ENCODE measurements around the gene NFIB.

Gene NFIB

DNA sequence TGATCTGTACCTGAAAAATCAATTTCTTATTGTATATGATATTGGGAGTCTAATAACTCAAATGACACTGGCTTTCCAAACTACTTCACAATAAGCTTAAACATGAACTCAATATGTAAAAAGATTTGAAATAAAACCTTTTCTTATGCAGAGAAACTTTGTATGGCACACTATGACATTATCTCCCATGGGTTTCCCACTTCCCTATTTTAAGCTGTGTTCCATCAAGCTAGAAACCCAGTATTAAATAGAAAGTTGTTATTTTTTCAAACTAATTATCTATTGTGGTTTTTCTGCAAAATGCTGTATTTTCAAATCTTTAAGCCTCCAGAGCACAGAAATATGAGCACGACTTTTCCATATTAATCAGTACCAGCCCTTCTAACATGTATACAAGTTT is 174.7 kb downstream of the NFIB start:
- DNase-seq: no peak

DNA sequence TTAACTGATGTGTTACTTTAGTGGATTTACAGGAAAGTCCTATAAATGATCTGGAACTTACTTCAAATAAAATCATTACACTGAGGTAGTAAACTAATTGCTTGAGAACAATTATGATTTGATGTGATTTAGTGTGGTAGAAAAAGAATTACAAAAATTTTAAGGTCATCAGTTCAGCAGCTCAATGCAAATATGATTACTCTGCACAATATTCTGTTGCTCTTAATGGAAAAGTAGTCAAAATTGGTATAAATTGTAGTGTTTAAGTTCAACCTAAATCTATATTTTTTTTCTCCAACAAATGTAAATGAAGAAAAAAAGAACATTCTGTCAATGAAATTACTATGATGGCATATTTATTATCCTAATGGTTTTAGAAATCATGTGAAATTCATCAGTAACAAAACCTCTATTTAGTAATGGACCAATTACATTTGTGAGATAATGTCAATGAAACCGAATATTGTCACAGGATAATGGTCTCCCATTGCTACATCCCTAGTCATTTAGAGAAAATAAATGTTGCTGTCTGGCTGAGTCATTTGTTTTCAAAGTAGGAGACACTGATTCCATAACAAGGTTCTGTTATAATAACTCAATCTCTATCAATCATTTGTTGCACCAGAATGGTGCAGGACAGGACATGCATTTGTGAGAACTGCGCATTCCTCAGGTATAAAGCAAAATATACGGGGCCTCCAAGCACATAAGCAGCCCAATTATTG is 177.1 kb downstream of the NFIB start:
- DNase-seq: no peak

DNA sequence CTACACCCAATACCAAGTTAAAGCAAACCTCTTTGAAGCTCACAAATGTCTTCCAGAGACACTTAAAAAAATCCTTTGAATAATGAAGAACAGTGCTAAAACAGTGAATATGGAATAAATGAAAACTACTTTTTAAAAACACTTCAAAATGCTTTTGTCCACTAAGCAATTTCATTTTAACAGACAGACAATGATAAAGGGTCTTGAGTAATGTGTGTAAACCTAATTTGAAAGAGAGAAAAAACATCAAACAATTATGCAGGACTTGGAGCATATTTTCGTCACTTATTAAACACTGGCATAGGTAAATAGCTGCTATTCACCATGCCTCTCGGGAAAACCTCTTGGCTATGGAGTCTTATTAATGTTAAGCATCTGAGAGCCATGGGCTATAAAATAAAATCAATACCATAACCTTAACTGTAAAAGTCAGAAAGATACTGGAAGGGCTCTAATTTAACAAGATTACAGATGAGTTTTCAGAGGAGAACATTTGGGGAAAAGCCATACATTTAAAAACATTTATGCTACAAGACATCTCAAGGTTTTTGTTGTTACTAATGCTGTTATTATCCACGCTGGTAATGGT is 177.8 kb downstream of the NFIB start:
- DNase-seq: no peak

DNA sequence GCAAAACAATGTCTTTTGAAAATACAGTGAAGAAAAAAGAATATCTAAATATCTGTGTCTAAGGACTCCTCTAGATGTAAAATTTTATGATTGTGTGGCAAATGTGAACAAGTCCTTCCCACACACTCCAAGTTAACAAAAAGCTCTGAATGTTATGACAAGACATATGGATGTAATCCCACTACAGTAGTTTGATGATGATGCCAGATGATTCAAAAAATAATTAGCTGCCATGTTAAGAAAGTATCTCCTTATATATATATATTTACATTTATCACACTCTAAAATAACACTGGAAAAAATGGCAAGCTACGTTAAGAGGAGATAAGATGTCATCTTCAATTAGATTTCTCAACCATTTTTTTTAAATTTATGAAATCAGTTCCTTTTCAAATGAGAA is 178.5 kb downstream of the NFIB start:
- DNase-seq: no peak

DNA sequence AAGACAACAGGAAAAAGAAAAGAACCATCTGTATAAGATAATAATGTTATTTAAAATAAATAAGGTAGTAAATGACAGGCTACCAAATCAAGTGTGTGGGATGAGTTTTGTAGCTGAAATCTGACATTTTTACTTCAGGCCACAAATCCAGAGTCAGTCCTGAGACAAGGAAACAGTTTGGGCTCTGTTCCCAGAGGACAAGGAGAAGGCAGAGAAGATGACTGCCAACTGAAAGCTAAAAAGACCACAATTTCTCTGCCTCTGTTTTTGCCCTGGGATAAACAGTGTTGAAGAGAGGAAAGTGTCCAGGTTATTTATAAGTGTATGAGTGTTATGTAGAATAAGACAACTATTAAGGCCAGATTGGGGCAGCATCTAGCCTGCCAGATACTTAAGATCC is 180.5 kb downstream of the NFIB start:
- no peak for DNase-seq

GRCh38 chr9:14132775-14133174 is 181.2 kb downstream of the NFIB start:
- DNase-seq: no peak

- DNase-seq: no peak
Observed at GRCh38 chr9:14131356-14132088, 182.4 kb downstream of the NFIB start.

DNA sequence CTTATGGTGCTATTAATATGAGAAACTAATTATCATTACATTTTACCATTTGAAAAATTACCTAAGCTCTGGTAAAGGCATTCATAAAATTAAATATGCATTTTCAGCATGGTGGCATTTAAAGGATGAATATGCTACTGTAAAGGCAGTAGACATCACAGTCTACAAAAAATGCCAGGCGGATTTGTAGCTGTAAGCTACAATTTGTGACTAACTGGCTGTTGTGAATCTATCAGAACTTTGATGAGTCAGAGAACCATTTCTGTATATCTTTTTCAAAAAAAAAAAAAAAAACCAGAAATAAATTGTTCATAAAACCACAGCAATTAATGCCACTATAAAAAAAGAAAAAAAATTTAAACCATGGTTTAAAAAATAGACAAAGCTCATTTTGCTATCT is 186.3 kb downstream of the NFIB start:
- DNase-seq: no peak

- DNase-seq: no peak
Observed at GRCh38 chr9:14119694-14120514, 194.0 kb downstream of the NFIB start.

GRCh38 chr9:14112226-14112625 is 201.7 kb downstream of the NFIB start:
- DNase-seq: no peak

GRCh38 chr9:14111696-14112095 is 202.2 kb downstream of the NFIB start:
- no peak for DNase-seq

- no peak for DNase-seq
Observed at GRCh38 chr9:14107977-14108376, 206.0 kb downstream of the NFIB start.

DNA sequence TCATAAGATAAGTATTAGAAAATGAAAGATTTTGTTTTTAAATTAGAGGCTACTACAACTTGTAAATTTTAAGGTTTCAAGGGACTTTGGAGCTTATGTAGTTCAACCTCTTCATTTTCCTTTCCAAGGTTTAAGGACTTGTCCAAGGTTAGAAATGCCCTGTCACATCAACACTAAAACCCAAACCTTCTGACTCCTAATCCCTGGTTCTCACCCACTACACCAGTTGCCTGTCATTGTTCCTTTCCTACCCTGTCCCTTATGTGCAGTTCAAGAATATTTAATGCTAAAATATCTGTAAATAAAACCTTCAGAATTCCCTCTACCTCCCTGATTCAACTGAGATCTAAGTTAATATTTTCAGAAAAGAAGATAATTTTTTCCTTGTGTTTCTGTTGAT is 206.4 kb downstream of the NFIB start:
- DNase-seq: no peak

GRCh38 chr9:14106699-14107098 is 207.2 kb downstream of the NFIB start:
- DNase-seq: no peak

GRCh38 chr9:14104496-14104895 is 209.4 kb downstream of the NFIB start:
- DNase-seq: no peak

GRCh38 chr9:14103115-14103514 is 210.8 kb downstream of the NFIB start:
- no peak for DNase-seq

DNA sequence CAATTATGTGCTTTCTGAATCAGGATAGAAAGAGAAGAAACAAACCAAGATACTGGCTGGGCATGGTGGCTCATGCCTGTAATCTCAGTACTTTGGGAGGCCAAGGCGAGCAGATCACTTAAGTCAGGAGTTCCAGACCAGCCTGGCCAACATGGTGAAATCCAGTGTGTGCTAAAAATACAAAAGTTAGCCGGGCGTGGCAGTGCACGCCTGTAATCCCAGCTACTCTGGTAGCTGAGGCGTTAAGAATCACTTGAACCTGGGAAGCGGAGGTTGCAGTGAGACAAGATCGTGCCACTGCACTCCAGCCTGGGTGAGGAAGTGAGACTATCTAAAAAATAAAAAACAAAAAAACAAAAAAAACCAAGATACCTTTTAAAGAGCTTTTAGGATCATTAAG is 214.2 kb downstream of the NFIB start:
- no peak for DNase-seq

GRCh38 chr9:14098486-14099180 is 215.3 kb downstream of the NFIB start:
- no peak for DNase-seq

GRCh38 chr9:14097666-14098415 is 216.1 kb downstream of the NFIB start:
- no peak for DNase-seq

- DNase-seq: no peak
Observed at GRCh38 chr9:14097215-14097614, 216.7 kb downstream of the NFIB start.

DNA sequence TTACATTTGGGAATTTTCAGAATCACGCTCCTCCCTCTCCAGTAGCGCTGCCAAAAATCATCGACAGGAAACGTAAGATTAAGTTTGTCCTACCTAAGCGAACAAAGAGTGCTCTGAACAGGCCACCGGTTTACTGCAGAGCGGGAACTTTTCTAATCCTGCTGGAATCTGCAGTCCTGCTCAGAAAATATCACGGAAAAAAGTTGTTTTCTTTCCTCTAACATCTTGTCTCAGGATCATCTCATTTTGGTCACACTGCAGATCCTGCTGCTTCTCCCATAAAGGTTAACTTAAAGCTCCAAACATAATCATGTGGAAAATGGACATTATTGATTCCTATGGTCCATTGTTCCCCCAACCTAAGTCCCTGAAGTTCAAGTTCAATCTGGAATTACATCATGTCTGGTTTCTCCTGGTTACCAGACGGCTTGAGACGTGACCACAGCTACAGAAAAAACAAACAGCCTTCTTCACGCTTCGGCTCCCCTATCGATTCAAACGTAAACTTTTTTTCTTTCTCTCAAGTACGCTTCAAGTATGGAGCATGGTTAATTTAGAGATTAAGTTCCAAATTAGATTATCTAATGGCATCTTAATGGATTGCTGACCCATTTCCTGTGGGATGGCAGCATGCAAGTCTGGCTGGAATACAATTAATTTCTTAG is 217.6 kb downstream of the NFIB start:
- DNase-seq: no peak

All from activated T-cell treated with anti-CD3 and anti-CD28 coated beads for 4 hours (primary cell).